ENCODE data around the gene TNK2.

- TF ChIP-seq CTCF (IDR thresholded peaks at IDR 0.05) (no peak), POLR2A (IDR thresholded peaks at IDR 0.05) (no peak)
Measured at GRCh38 chr3:195893516-195893915, 14.8 kb downstream of the TNK2 start.

All from adrenal gland (tissue), 5 donors.